ENCODE results near the gene FAM237A.

FAM237A gene

GRCh38 chr2:206641226-206641625 lies 1.1 kb upstream of the FAM237A start:
- DNase-seq: no peak
- TF ChIP-seq GATA1 (IDR thresholded peaks at IDR 0.05; ENCODE audit: low read depth, low read length) (no peak), POLR2A (IDR thresholded peaks at IDR 0.05; ENCODE audit: low read length) (no peak)

DNA sequence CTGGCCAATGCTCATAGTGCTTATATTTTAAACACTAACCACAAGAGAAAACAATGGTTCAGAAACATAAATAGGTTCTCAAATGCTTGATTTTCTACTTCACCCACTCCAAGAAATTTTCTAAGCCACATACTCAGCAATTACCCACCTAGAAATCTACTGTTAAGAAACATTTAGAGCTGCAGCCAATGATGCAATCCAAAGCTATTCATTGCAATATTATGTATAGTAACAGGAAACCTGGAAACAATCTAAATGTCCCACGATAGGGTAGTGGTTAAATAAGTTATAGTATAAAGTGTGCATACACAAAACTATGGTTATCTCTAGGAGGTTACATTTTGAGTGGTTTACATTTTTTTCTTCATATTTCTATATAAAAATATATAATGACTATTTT lies 5.7 kb downstream of the FAM237A start:
- peak in 1 of 2 experiments; percentile 46 for DNase-seq
- no peak for TF ChIP-seq POLR2A (IDR thresholded peaks at IDR 0.05; ENCODE audit: low read length)
- TF ChIP-seq GATA1 (IDR thresholded peaks at IDR 0.05; ENCODE audit: low read depth, low read length): no peak

DNA sequence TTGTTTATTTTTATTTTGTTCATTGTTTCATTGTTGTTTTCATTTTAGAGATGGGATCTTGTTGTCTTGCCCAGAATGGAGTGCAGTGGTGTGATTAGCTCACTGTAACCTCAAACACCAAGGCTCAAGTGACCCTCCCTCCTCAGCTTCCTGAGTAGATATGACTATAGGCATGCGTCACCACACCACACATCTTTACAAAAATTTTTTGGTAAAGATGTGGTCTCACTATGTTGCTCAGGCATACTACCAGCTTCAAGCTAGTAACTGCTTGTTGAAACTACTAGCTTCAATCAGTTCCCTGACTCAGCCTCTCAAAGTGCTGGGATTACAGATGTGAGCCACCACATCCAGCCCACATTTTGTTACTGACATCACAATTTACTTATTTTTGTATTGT lies 14.8 kb downstream of the FAM237A start:
- no peak for DNase-seq

GRCh38 chr2:206665251-206665650 lies 23.0 kb downstream of the FAM237A start:
- DNase-seq: no peak
- TF ChIP-seq GATA1 (IDR thresholded peaks at IDR 0.05; ENCODE audit: low read depth, low read length) (no peak), POLR2A (IDR thresholded peaks at IDR 0.05; ENCODE audit: low read length) (no peak)

More for the DNA sequence above, 14.8 kb downstream of the FAM237A start:
- no peak for TF ChIP-seq GATA1 (IDR thresholded peaks at IDR 0.05; ENCODE audit: low read depth, low read length)

- no peak for TF ChIP-seq POLR2A (IDR thresholded peaks at IDR 0.05; ENCODE audit: low read length)
- TF ChIP-seq GATA1 (IDR thresholded peaks at IDR 0.05; ENCODE audit: low read depth, low read length): no peak
- no peak for DNase-seq
These were observed 28.4 kb downstream of the FAM237A start for GRCh38 chr2:206670531-206671319.

DNA sequence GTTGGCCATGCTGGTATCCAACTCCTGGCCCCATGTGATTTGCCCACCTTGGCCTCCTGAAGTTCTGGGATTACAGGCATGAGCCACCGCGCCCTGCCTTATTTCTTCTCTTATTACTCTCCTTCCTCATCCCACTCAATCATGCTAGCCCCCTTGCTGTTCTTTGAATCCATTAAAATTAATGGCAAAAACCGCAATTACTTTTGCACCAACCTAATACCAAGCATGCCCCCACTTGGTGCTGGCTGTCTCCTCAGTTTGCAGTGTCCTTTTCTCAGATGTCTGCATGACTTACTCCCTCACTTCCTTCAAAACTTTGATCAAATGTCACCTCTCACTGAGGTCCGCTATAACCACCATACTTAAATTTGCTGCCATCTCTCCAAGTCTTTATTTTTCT lies 41.3 kb downstream of the FAM237A start:
- DNase-seq: no peak
- TF ChIP-seq POLR2A (IDR thresholded peaks at IDR 0.05; ENCODE audit: low read length): no peak
- TF ChIP-seq GATA1 (IDR thresholded peaks at IDR 0.05; ENCODE audit: low read depth, low read length): no peak

DNA sequence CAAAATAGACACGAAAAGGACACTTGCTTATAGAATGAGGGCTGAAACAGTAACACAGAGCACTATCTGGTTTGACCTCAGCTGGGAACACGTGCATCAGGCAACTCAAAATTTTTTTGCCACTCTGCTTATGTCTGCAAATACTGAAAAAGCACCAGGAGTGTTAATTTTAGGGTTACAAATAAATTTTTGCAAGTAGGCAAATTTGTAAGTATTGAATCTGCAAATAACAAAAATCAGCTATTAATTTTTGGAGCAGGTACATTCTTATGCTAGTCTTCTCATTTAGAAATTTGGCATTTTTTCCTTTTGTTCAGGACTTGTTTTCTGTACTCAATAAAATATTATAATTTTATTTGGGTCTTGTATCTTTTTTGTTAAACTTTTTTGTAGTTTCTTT lies 46.2 kb downstream of the FAM237A start:
- TF ChIP-seq GATA1 (IDR thresholded peaks at IDR 0.05; ENCODE audit: low read depth, low read length) (no peak), POLR2A (IDR thresholded peaks at IDR 0.05; ENCODE audit: low read length) (no peak)
- DNase-seq: no peak

- TF ChIP-seq GATA1 (IDR thresholded peaks at IDR 0.05; ENCODE audit: low read depth, low read length) (no peak), POLR2A (IDR thresholded peaks at IDR 0.05; ENCODE audit: low read length) (no peak)
- DNase-seq: no peak
These were observed 46.7 kb downstream of the FAM237A start for GRCh38 chr2:206688990-206689389.

- TF ChIP-seq POLR2A (IDR thresholded peaks at IDR 0.05; ENCODE audit: low read length): no peak
- no peak for TF ChIP-seq GATA1 (IDR thresholded peaks at IDR 0.05; ENCODE audit: low read depth, low read length)
- no peak for DNase-seq
These were observed 50.7 kb downstream of the FAM237A start for GRCh38 chr2:206692971-206693370.

DNA sequence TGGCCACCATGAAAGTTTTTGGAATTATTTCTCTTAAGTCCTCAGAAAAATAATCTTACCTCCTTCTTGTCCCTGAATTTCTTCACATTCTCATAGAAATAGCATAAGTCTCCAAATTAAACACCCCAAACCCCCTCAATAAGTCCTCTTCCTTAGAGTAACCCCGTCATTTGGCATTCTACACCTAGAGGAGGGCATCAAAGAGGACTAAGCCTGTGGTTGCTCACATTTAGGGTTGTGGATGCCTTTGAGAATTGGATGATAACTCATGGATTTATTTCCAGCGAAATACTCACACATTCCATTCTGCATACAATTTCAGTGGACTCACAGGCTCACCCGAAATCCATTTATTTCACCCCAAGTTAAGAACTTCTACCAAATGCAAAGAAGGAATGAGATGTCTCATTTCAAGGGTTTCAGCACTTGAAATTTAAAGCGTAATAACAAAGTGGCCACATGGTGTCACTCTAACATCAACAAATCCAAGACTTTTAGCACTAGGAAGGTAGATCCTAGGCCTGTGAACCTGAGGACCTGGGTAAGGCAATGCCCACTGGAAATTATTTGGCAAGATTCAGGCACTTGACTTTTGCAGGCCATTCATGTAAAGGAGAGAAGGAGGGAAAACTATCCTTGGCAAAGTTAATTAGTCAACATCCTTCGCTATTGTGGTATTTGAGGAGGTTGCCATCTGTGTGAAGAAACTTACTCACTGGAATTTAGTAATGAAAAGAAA lies 51.3 kb downstream of the FAM237A start:
- DNase-seq: peak; percentile 59 to 80
- TF ChIP-seq GATA1 (IDR thresholded peaks at IDR 0.05; ENCODE audit: low read depth, low read length) (no peak), POLR2A (IDR thresholded peaks at IDR 0.05; ENCODE audit: low read length) (no peak)

- TF ChIP-seq POLR2A (IDR thresholded peaks at IDR 0.05; ENCODE audit: low read length): no peak
- TF ChIP-seq GATA1 (IDR thresholded peaks at IDR 0.05; ENCODE audit: low read depth, low read length): no peak
- DNase-seq: no peak
These were observed 54.6 kb downstream of the FAM237A start for GRCh38 chr2:206696910-206697309.

- TF ChIP-seq POLR2A (IDR thresholded peaks at IDR 0.05; ENCODE audit: low read length) (no peak), GATA1 (IDR thresholded peaks at IDR 0.05; ENCODE audit: low read depth, low read length) (no peak)
These were observed 56.5 kb downstream of the FAM237A start for GRCh38 chr2:206698811-206699210.

More at GRCh38 chr2:206698811-206699210, 56.5 kb downstream of the FAM237A start:
- DNase-seq: no peak
